ENCODE measurements around the gene KCNJ16. TPM values are rescaled to one million over a fixed set of nuclear protein-coding genes. Genes with fewer than 3 reads are reported as not detected.

Gene KCNJ16
- total RNA-seq, 3 donors from 2014 or later = not detected

GRCh38 chr17:70138291-70138865 lies 63.4 kb downstream of the KCNJ16 start:
- Mint-ChIP-seq H3K27me3 (ENCODE audit: low read depth) (no peaks in the 10 kb centered on the region), H3K36me3 (ENCODE audit: insufficient read depth) (no peaks in the 10 kb centered on the region), H3K4me1 (ENCODE audit: low read depth) (peaks cover 15% of the 10 kb centered on the region), H3K9me3 (no peaks in the 10 kb centered on the region), H3K4me3 (no peak overlapping the region)
- no peak for DNase-seq
- ATAC-seq = no peak

GRCh38 chr17:70139449-70139993 lies 64.5 kb downstream of the KCNJ16 start:
- DNase-seq = no peak
- ATAC-seq = no peak
- Mint-ChIP-seq H3K4me1 (ENCODE audit: low read depth) (peaks cover 15% of the 10 kb centered on the region), H3K9me3 (no peaks in the 10 kb centered on the region), H3K4me3 (no peak overlapping the region), H3K36me3 (ENCODE audit: insufficient read depth) (no peaks in the 10 kb centered on the region), H3K27me3 (ENCODE audit: low read depth) (no peaks in the 10 kb centered on the region)

GRCh38 chr17:70144260-70144846 lies 69.3 kb downstream of the KCNJ16 start:
- Mint-ChIP-seq H3K4me1 (ENCODE audit: low read depth) (no peaks in the 10 kb centered on the region), H3K36me3 (ENCODE audit: insufficient read depth) (no peaks in the 10 kb centered on the region), H3K9me3 (no peaks in the 10 kb centered on the region), H3K27me3 (ENCODE audit: low read depth) (no peaks in the 10 kb centered on the region), H3K4me3 (no peak overlapping the region)
- ATAC-seq (no peak), DNase-seq (no peak)

GRCh38 chr17:70153210-70153609 lies 78.2 kb downstream of the KCNJ16 start:
- Mint-ChIP-seq H3K36me3 (ENCODE audit: insufficient read depth) (no peaks in the 10 kb centered on the region), H3K4me3 (no peak overlapping the region), H3K4me1 (ENCODE audit: low read depth) (no peaks in the 10 kb centered on the region), H3K9me3 (no peaks in the 10 kb centered on the region), H3K27me3 (ENCODE audit: low read depth) (no peaks in the 10 kb centered on the region)
- ATAC-seq (no peak), DNase-seq (no peak)

- no peaks in the 10 kb centered on the region for H3K4me1 Mint-ChIP-seq (ENCODE audit: low read depth)
- no peaks in the 10 kb centered on the region for H3K9me3 Mint-ChIP-seq
- no peak overlapping the region for H3K4me3 Mint-ChIP-seq
- no peaks in the 10 kb centered on the region for H3K27me3 Mint-ChIP-seq (ENCODE audit: low read depth)
- no peaks in the 10 kb centered on the region for H3K36me3 Mint-ChIP-seq (ENCODE audit: insufficient read depth)
- ATAC-seq (no peak), DNase-seq (no peak)
Measured at GRCh38 chr17:70157151-70157550, 82.1 kb downstream of the KCNJ16 start.

GRCh38 chr17:70158180-70158579 lies 83.2 kb downstream of the KCNJ16 start:
- Mint-ChIP-seq H3K4me3 (no peak overlapping the region), H3K27me3 (ENCODE audit: low read depth) (no peaks in the 10 kb centered on the region), H3K4me1 (ENCODE audit: low read depth) (no peaks in the 10 kb centered on the region), H3K36me3 (ENCODE audit: insufficient read depth) (no peaks in the 10 kb centered on the region), H3K9me3 (no peaks in the 10 kb centered on the region)
- ATAC-seq = no peak
- no peak for DNase-seq

GRCh38 chr17:70158591-70158990 lies 83.6 kb downstream of the KCNJ16 start:
- no peak for DNase-seq

GRCh38 chr17:70159980-70160379 lies 85.0 kb downstream of the KCNJ16 start:
- DNase-seq (no peak), ATAC-seq (no peak)
- Mint-ChIP-seq H3K4me3 (no peak overlapping the region), H3K36me3 (ENCODE audit: insufficient read depth) (no peaks in the 10 kb centered on the region), H3K9me3 (no peaks in the 10 kb centered on the region), H3K27me3 (ENCODE audit: low read depth) (peaks cover 6% of the 10 kb centered on the region), H3K4me1 (ENCODE audit: low read depth) (no peaks in the 10 kb centered on the region)

More at GRCh38 chr17:70158591-70158990, 83.6 kb downstream of the KCNJ16 start:
- ATAC-seq = no peak
- Mint-ChIP-seq H3K4me3 (no peak overlapping the region), H3K9me3 (no peaks in the 10 kb centered on the region), H3K4me1 (ENCODE audit: low read depth) (no peaks in the 10 kb centered on the region), H3K27me3 (ENCODE audit: low read depth) (no peaks in the 10 kb centered on the region), H3K36me3 (ENCODE audit: insufficient read depth) (no peaks in the 10 kb centered on the region)

GRCh38 chr17:70161519-70161918 lies 86.5 kb downstream of the KCNJ16 start:
- no peaks in the 10 kb centered on the region for H3K4me1 Mint-ChIP-seq (ENCODE audit: low read depth)
- peaks cover 11% of the 10 kb centered on the region for H3K27me3 Mint-ChIP-seq (ENCODE audit: low read depth)
- DNase-seq = no peak
- no peaks in the 10 kb centered on the region for H3K36me3 Mint-ChIP-seq (ENCODE audit: insufficient read depth)
- no peak for ATAC-seq
- no peak overlapping the region for H3K4me3 Mint-ChIP-seq
- no peaks in the 10 kb centered on the region for H3K9me3 Mint-ChIP-seq

- no peaks in the 10 kb centered on the region for H3K36me3 Mint-ChIP-seq (ENCODE audit: insufficient read depth)
Measured at GRCh38 chr17:70165383-70165782, 90.4 kb downstream of the KCNJ16 start.

GRCh38 chr17:70166615-70167014 lies 91.6 kb downstream of the KCNJ16 start:
- no peaks in the 10 kb centered on the region for H3K9me3 Mint-ChIP-seq

More at GRCh38 chr17:70165383-70165782, 90.4 kb downstream of the KCNJ16 start:
- Mint-ChIP-seq H3K9me3 (no peaks in the 10 kb centered on the region), H3K4me1 (ENCODE audit: low read depth) (peaks cover 12% of the 10 kb centered on the region), H3K27me3 (ENCODE audit: low read depth) (peaks cover 42% of the 10 kb centered on the region), H3K4me3 (no peak overlapping the region)
- ATAC-seq (no peak), DNase-seq (no peak)

GRCh38 chr17:70168044-70168976 lies 93.3 kb downstream of the KCNJ16 start:
- H3K36me3 Mint-ChIP-seq (ENCODE audit: insufficient read depth) = no peaks in the 10 kb centered on the region
- no peaks in the 10 kb centered on the region for H3K9me3 Mint-ChIP-seq
- H3K4me1 Mint-ChIP-seq (ENCODE audit: low read depth) = peaks cover 12% of the 10 kb centered on the region
- H3K27me3 Mint-ChIP-seq (ENCODE audit: low read depth) = peaks cover 65% of the 10 kb centered on the region
- DNase-seq (no peak), ATAC-seq (peak; percentile 20 to 27)
- peak overlapping the region; percentile 46 for H3K4me3 Mint-ChIP-seq

More at GRCh38 chr17:70166615-70167014, 91.6 kb downstream of the KCNJ16 start:
- DNase-seq (no peak), ATAC-seq (no peak)
- no peaks in the 10 kb centered on the region for H3K36me3 Mint-ChIP-seq (ENCODE audit: insufficient read depth)
- no peak overlapping the region for H3K4me3 Mint-ChIP-seq
- peaks cover 12% of the 10 kb centered on the region for H3K4me1 Mint-ChIP-seq (ENCODE audit: low read depth)
- H3K27me3 Mint-ChIP-seq (ENCODE audit: low read depth) = peaks cover 53% of the 10 kb centered on the region

- peak; percentile 90 to 91 for ATAC-seq
- Mint-ChIP-seq H3K27me3 (ENCODE audit: low read depth) (peaks cover 65% of the 10 kb centered on the region), H3K9me3 (no peaks in the 10 kb centered on the region), H3K4me3 (peak within 1 kb of the TSS; percentile 55), H3K36me3 (ENCODE audit: insufficient read depth) (no peaks in the 10 kb centered on the region), H3K4me1 (ENCODE audit: low read depth) (peaks cover 12% of the 10 kb centered on the region)
- DNase-seq = peak; percentile 9
Measured at GRCh38 chr17:70168977-70169708, 94.1 kb downstream of the KCNJ16 start, which contains the start of gene KCNJ2. Gene KCNJ2, plus strand, starts transcription at chr17:70169532. Its CDS starts 5,508 bp downstream, at chr17:70175040.

All from activated T-cell treated with anti-CD3 and anti-CD28 coated beads, Interleukin-2, amount 50 U/mL, for 4 hours (primary cell).